Duodenal mucosa (tissue), 2 donors: ENCODE results near the gene KIAA0513.

Source experiments
- H3K27ac ChIP-seq: one replicate; pipeline ENCODE4 v1.7.0; 2013; ENCODE audit warnings: low read depth, low read length
- H3K27me3 ChIP-seq, 2 donors: one replicate each; pipeline ENCODE4 v1.7.0; 2013; ENCODE audit warnings: low read length in 2 of 2, control low read depth in 1 of 2; ENCODE audit not compliant: insufficient read depth in 2 of 2, control insufficient read depth in 1 of 2
- H3K36me3 ChIP-seq, 2 donors: one replicate each; pipeline ENCODE4 v1.7.0; 2013; ENCODE audit warnings: low read length in 2 of 2, control low read depth in 1 of 2; ENCODE audit not compliant: insufficient read depth in 2 of 2, control insufficient read depth in 1 of 2
- H3K4me1 ChIP-seq, 2 donors: one replicate each; pipeline ENCODE4 v1.7.0; 2013; ENCODE audit warnings: low read length in 2 of 2, control low read depth in 1 of 2; ENCODE audit not compliant: insufficient read depth in 2 of 2, control insufficient read depth in 1 of 2
- H3K4me3 ChIP-seq, 2 donors: one replicate each; pipeline ENCODE4 v1.7.0; 2013; ENCODE audit warnings: low read length in 2 of 2, low read depth in 1 of 2
- H3K9ac ChIP-seq, 2 donors: one replicate each; pipeline ENCODE4 v1.7.0; 2013; ENCODE audit warnings: low read length in 2 of 2, low read depth in 1 of 2
- H3K9me3 ChIP-seq, 2 donors: one replicate each; pipeline ENCODE4 v1.7.0; 2013; ENCODE audit warnings: low read length in 2 of 2, control low read depth in 1 of 2; ENCODE audit not compliant: control insufficient read depth in 1 of 2

Gene KIAA0513

DNA sequence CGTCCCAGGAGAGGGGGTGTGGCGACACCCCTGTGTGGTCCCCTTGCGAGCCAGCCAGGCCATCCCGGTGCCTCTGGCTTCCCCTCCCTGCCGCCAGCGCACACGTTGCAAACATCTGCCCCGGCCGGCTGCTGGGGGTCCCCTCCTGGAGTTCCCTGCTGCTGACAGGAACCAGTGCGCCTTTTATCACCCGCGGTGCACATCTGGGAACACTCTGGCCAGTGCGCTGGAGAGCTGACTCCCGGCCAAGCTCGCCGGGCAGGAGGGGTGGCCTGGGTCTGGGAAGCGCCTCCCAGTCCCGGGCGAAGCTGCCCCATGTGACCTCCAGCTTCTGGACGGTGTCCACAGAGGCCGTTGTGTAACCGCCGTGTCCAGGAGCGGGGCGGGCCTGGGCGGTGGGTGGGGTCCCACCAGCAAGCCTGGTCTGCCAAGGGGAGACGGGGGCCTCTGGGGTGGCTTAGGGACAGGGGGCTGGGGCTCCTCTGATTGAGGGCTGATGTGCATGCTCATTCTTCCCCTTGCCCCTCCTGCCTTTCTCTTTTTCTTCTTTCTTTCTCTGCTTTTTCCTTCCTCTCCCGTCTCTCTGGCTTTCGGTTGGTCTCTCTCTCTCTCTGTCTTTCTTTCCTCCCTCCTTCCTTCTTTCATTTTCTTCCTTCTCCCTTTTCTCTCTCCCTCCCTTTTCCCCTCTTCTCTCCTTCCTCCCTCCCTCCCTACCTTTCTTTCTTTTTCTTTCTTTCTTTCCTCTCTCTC is 109.9 kb downstream of the KIAA0513 start:
- Histone ChIP-seq H3K9ac (peak overlapping the region in 1 of 2 donors; percentile 18), H3K27ac (peak overlapping the region; percentile 61), H3K4me3 (peak overlapping the region; percentile 57 to 59)

GRCh38 chr16:85138073-85138824 is 110.7 kb downstream of the KIAA0513 start:
- H3K4me1 ChIP-seq, result peaks cover 27 to 36% of the 10 kb centered on the region in 2 donors
- peak overlapping the region in 1 of 2 donors; percentile 59 for H3K4me3 ChIP-seq
- H3K9ac ChIP-seq, result no peak overlapping the region
- H3K36me3 ChIP-seq, result no peaks in the 10 kb centered on the region
- no peaks in the 10 kb centered on the region for H3K9me3 ChIP-seq
- no peaks in the 10 kb centered on the region for H3K27me3 ChIP-seq
- no peak overlapping the region for H3K27ac ChIP-seq

More for the DNA sequence above, 109.9 kb downstream of the KIAA0513 start:
- no peaks in the 10 kb centered on the region for H3K9me3 ChIP-seq
- H3K36me3 ChIP-seq, result no peaks in the 10 kb centered on the region
- no peaks in the 10 kb centered on the region for H3K27me3 ChIP-seq
- H3K4me1 ChIP-seq, result peaks cover 27 to 36% of the 10 kb centered on the region in 2 donors

- no peaks in the 10 kb centered on the region for H3K9me3 ChIP-seq
- no peaks in the 10 kb centered on the region for H3K27me3 ChIP-seq
- no peak overlapping the region for H3K4me3 ChIP-seq
- no peaks in the 10 kb centered on the region for H3K36me3 ChIP-seq
- peaks cover 27 to 37% of the 10 kb centered on the region in 2 donors for H3K4me1 ChIP-seq
- no peak overlapping the region for H3K27ac ChIP-seq
- no peak overlapping the region for H3K9ac ChIP-seq
Observed at GRCh38 chr16:85138825-85139627, 111.4 kb downstream of the KIAA0513 start.

- H3K9ac ChIP-seq, result no peak overlapping the region
- H3K4me1 ChIP-seq, result peaks cover 23 to 32% of the 10 kb centered on the region in 2 donors
- H3K9me3 ChIP-seq, result no peaks in the 10 kb centered on the region
- no peak overlapping the region for H3K27ac ChIP-seq
- H3K4me3 ChIP-seq, result no peak overlapping the region
- H3K36me3 ChIP-seq, result no peaks in the 10 kb centered on the region
- no peaks in the 10 kb centered on the region for H3K27me3 ChIP-seq
Observed at GRCh38 chr16:85139881-85140339, 112.3 kb downstream of the KIAA0513 start.

- H3K27me3 ChIP-seq, result no peaks in the 10 kb centered on the region
- H3K36me3 ChIP-seq, result no peaks in the 10 kb centered on the region
- H3K27ac ChIP-seq, result no peak overlapping the region
- peaks cover 20 to 26% of the 10 kb centered on the region in 2 donors for H3K4me1 ChIP-seq
- H3K4me3 ChIP-seq, result no peak overlapping the region
- no peak overlapping the region for H3K9ac ChIP-seq
- H3K9me3 ChIP-seq, result no peaks in the 10 kb centered on the region
Observed at GRCh38 chr16:85140455-85141012, 112.9 kb downstream of the KIAA0513 start.

- Histone ChIP-seq H3K27ac (no peak overlapping the region), H3K4me1 (peaks cover 15 to 19% of the 10 kb centered on the region in 2 donors)
Observed at GRCh38 chr16:85141491-85142128, 114.0 kb downstream of the KIAA0513 start.

GRCh38 chr16:85142129-85142513 is 114.5 kb downstream of the KIAA0513 start:
- H3K27ac ChIP-seq, result no peak overlapping the region
- H3K36me3 ChIP-seq, result no peaks in the 10 kb centered on the region
- no peaks in the 10 kb centered on the region for H3K27me3 ChIP-seq
- no peak overlapping the region for H3K9ac ChIP-seq
- H3K4me3 ChIP-seq, result no peak overlapping the region
- peaks cover 10 to 14% of the 10 kb centered on the region in 2 donors for H3K4me1 ChIP-seq
- H3K9me3 ChIP-seq, result no peaks in the 10 kb centered on the region

More at GRCh38 chr16:85141491-85142128, 114.0 kb downstream of the KIAA0513 start:
- H3K36me3 ChIP-seq, result no peaks in the 10 kb centered on the region
- H3K9ac ChIP-seq, result no peak overlapping the region
- no peak overlapping the region for H3K4me3 ChIP-seq
- no peaks in the 10 kb centered on the region for H3K9me3 ChIP-seq
- no peaks in the 10 kb centered on the region for H3K27me3 ChIP-seq

DNA sequence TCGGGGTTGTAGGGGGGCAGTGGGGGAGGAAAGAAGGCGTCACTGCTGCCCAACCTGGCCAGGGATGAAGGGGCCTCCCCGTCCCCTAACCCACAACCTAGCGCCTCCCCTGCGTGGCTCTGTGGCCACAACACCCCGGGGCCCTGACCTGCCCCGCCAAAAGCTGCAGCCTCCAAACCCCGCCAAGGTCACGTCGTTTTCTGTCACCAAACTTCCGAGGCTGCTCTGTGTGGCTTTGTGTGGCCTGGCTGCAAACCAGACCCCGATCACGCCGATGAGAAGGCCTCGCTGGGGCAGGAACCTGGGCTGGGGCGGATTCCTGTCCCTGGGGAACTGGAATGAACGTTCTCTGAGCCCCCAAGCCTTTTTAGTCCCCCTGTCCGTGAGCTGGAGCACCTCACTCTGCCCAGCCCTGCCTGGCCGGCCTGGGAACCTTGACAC is 115.2 kb downstream of the KIAA0513 start:
- Histone ChIP-seq H3K9me3 (no peaks in the 10 kb centered on the region), H3K9ac (no peak overlapping the region), H3K4me3 (no peak overlapping the region), H3K27me3 (no peaks in the 10 kb centered on the region), H3K4me1 (peaks cover 3 to 8% of the 10 kb centered on the region in 2 donors), H3K36me3 (no peaks in the 10 kb centered on the region), H3K27ac (no peak overlapping the region)
